ENCODE measurements around the gene MOG. TPM values are rescaled to one million over a fixed set of nuclear protein-coding genes. Genes with fewer than 3 reads are reported as not detected.

The MOG gene
- not detected in 2 replicates for total RNA-seq (2014; rRNA removed; shearing (Covaris generic))

- no peak for DNase-seq (ENCODE audit: low read depth)
These were observed at the start of gene MOG for GRCh38 chr6:29656798-29657197. TSS of gene MOG (plus strand) at chr6:29657092. CDS start at chr6:29657210, 118 bp downstream.

GRCh38 chr6:29608131-29608530 lies 48.8 kb upstream of the MOG start:
- DNase-seq (ENCODE audit: low read depth) = no peak

DNA sequence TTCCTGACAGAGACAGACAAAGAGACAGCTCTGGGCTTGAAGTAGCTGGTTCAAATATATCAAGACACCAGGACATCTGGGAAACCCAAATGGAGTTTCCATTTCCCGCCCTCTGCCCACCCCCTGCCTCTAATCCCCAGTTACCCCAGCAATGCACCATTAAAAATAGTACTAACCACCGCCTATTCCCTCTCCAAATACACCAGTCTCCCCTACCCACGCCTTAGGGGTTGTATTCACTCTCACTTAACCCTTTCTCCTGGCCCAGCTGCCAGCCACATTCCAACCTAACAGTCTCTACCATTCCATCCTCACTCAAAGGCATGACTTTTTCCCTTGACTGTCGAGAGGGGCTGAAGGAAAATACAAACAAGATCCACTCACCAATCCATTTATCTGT lies 46.4 kb upstream of the MOG start:
- DNase-seq (ENCODE audit: low read depth) = no peak

GRCh38 chr6:29611426-29611825 lies 45.5 kb upstream of the MOG start:
- no peak for DNase-seq (ENCODE audit: low read depth)

- DNase-seq (ENCODE audit: low read depth) = no peak
These were observed 38.9 kb upstream of the MOG start for GRCh38 chr6:29617782-29618554.

GRCh38 chr6:29619578-29620160 lies 37.2 kb upstream of the MOG start:
- no peak for DNase-seq (ENCODE audit: low read depth)

DNA sequence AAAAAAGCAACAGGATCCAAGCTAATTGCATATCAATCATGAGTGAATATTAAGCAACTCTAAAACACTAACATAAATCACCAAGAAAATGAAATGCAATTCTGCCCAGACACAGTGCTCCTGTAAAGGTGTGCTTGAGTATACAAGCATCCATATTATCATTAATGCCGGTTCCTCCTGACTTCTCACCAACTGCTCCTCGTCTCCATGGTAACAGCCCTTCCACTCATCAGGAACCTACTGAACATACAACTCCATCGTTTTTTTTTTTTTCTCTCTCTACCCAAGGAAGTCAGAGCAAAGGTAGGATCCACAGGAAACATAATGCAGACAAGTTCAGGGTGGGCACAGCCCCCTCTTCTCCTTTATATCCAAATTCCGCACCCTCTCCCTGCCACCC lies 36.3 kb upstream of the MOG start:
- no peak for DNase-seq (ENCODE audit: low read depth)

GRCh38 chr6:29624520-29624961 lies 32.4 kb upstream of the MOG start:
- no peak for DNase-seq (ENCODE audit: low read depth)

DNA sequence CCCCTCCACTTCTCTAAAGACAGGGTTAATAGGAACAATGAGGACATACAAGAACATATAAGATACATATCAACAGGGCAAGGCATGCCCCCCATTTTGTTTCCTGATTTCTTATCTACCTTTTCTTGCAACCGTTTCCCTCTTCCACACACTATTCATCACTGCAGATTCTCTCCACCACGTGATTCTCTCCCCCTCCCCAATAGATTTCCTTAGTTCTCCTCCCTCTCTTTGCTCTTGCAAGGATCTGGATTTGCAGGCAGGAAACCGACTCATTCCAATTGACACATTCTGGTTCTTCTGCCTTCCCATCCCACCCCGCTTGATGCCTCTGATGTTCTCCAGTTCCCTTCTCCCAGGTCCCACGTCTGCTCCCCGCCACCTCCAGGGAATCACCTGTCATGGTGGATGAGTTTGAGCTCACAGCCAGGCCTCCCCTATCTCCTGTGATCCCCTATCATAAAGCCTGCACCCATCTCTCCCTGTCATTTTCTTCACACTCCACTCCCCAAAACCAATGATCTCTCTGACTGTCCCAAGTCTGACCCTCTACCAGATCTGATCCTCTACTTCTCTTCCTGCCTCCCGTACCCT lies 31.5 kb upstream of the MOG start:
- no peak for DNase-seq (ENCODE audit: low read depth)

DNA sequence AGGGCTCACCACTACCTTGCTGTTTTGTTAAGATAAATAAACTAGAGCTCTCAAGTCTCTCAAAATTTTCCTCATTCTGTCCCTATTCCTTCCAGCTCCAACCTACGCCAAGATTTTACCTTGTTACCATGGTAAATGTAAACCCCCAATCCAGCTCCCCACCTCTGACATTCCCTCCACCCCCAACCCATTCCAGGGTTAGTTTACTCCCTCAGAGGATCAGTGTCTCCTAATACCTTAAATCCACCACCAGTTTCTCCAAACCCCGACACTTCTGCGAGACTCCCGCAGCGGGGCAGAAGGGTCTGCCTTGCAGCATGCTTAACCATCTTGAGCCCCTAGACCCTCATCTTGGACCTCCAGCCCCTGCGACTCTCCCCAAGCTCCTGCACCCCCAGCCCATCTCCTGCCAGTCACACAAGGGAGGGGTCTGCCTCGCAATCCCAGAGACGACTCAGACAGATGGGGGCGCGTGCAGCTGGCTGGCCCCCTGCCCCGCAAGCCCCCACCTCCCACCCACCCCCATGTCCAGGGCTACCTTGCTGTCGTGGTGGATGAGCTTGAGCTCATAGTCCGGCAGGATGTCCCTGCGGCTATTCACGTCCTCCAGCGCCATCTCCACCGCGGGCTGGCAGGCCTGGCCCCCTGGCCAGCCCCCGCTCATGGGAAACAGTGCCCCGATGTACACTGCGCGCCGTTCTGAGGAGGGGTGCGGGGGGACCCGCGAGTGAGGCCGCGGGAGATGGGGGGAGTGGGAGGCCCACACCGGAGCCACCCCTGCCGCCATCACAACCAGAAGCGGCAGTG lies 29.7 kb upstream of the MOG start:
- no peak for DNase-seq (ENCODE audit: low read depth)

DNA sequence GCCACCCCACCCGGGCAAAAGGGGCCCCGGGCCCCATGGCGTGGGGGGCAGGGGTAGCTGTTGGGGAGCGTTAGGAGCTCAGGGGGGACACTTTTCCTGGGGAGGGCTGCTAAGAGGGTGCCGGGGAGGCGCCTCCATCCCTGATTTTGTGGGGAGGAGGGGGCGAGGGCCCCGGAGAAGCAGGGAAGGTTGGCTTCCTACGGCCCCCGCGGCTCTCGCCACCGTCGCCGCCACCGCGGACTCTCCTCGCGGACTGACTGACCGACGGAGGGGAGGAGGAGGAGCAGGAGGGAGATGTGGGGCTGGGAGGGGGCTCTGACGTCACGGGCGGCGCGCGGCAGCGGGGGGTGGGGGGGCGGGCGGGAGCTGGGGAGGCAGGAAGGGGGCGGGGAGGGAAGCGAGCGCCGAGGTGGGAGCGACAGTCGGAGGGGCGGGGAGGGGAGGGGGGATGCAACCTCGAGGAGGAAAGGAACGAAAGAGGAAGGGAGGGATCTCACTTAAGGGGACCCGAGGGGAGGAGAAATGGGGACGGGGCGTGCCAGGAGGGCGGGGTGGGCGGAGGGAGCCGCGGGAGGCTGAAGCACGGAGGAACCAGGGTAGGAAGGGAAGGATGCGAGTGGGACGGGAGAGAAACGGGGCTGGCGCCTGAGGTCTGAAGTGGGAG lies 29.0 kb upstream of the MOG start:
- DNase-seq (ENCODE audit: low read depth) = peak; percentile 83

- DNase-seq (ENCODE audit: low read depth) = peak; percentile 74
These were observed 28.2 kb upstream of the MOG start for GRCh38 chr6:29628419-29629281.

DNA sequence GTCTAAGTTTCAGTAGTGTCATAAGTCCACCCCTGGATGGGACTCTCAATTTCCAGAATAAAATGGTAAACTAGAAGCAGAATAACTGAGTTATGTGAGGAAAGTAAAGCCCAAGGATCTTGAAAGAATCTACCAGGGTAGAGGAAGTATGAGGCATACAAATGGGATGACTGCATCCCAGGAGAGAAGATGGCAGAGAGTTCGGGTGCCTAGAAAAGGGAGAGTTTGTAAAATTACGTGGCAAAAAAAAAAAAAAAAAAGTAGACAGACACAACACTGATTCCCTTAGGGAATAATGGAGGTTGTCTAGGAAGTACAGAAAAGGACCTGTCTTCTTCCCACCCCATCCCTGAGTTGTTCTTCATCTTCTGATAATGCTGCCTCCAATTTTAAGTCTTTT lies 27.3 kb upstream of the MOG start:
- no peak for DNase-seq (ENCODE audit: low read depth)

DNA sequence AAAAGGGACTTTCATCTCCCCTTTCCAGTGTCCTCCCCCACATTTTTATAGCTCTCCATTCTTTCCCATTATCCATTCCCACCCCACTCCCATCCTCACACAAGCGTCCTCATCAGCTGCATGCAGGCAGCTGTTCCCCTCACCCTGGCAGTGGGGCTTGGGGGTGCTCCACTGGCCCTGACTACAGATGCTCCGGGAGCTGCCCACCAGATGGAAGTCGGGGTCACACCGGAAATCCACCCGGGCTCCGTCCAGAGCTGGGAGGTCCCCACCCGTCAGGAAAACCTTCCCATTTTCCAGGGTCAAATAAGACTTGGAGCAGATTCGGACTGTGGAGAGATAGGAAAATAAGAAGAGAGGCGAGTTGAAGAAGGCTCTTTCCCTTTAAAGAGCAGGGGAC lies 26.6 kb upstream of the MOG start:
- no peak for DNase-seq (ENCODE audit: low read depth)

DNA sequence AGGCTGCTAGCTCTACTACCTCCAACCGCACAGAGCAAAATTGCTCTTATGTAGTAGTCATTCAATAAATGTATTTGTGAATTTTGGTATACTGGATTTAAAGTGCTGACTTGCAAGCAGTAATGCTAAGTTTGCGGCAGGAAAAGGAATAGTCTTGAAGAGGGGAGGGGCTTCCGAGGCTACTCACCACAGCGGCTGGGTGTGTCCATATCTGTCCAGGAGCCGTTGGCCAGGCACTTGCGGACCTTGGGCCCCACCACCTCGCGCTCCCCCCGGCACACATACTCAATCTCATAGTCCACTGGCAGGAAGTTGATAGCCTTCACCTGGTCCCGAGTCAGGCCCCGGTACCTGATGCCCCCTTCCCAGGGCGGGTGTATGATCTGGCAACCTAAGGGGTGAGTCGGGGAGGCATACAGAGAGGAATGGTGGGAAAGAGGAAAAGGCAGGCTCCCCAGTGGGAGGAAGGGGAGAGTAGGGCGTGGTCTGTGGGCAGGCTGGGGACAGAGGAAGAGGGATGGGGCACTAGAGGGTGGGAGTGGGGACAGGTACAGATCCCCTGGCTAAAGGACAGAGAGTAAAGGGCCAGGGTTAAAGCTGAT lies 25.6 kb upstream of the MOG start:
- DNase-seq (ENCODE audit: low read depth) = no peak

- DNase-seq (ENCODE audit: low read depth) = peak; percentile 72
These were observed 24.8 kb upstream of the MOG start for GRCh38 chr6:29631860-29632731.

GRCh38 chr6:29632789-29633533 lies 23.9 kb upstream of the MOG start, which contains the start of gene GABBR1:
TSS of gene GABBR1 (minus strand) at chr6:29633183. CDS start at chr6:29632385, 798 bp downstream.
- DNase-seq (ENCODE audit: low read depth) = peak; percentile 90

DNA sequence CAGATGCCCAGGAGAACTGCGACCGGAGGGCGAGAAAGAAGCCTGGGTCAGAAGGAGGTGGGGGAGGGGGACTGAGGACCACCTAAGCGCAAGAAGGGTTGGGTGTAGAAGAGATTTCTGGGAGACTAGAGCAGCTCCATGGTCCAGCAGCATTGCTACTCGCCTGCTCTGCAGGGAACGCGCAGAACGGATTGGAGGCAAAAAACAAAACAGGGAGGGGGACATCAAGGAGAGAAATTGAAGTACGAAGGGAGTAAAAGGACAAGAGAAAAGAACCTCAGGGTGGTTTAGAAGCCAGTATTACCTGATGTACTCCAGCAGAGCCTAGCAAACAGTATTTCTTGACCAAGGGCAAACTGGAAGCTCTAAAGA lies 23.4 kb upstream of the MOG start:
- peak; percentile 11 for DNase-seq (ENCODE audit: low read depth)

All from RPMI7951 (cell line).